Body of pancreas (tissue), 4 donors: ENCODE measurements around the gene NANOS1.

Experiments
- CTCF ChIP-seq, 7 experiments: fragments of 450-650 bp in 4 of 7; fragments of 200-600 bp in 3 of 7; sonication (generic) in 3 of 7; IDR thresholded peaks; one replicate each; pipeline ENCODE4 v1.5.1; 2016 to 2019; ENCODE audit warnings: antibody characterized with exemption in 7 of 7
- POLR2A ChIP-seq, 3 donors: fragments of 450-650 bp; IDR thresholded peaks; one replicate each; pipeline ENCODE4 v1.6.1; 2016; ENCODE audit warnings: antibody characterized with exemption in 3 of 3, mild to moderate bottlenecking in 2 of 3

GRCh38 chr10:119030421-119031250 lies 1.1 kb downstream of the NANOS1 start:
- TF ChIP-seq CTCF (IDR thresholded peaks at IDR 0.05) (no peak), POLR2A (IDR thresholded peaks at IDR 0.05) (no peak)
